Activated CD4-positive, alpha-beta T cell treated with anti-CD3 and anti-CD28 coated beads, Interleukin-2, amount 50 U/mL, for 16 hours (primary cell): ENCODE data around the gene CTIF.
"Not testable (repeated sequence)": the region's sequence is repeated elsewhere in the genome, so short reads cannot be mapped to it uniquely, and the experiment has no call there.

ENCODE experiments used
- DNase-seq: peaks from one replicate; pipeline ENCODE4 v3.0.0-alpha.2; 2020

The CTIF gene

DNA sequence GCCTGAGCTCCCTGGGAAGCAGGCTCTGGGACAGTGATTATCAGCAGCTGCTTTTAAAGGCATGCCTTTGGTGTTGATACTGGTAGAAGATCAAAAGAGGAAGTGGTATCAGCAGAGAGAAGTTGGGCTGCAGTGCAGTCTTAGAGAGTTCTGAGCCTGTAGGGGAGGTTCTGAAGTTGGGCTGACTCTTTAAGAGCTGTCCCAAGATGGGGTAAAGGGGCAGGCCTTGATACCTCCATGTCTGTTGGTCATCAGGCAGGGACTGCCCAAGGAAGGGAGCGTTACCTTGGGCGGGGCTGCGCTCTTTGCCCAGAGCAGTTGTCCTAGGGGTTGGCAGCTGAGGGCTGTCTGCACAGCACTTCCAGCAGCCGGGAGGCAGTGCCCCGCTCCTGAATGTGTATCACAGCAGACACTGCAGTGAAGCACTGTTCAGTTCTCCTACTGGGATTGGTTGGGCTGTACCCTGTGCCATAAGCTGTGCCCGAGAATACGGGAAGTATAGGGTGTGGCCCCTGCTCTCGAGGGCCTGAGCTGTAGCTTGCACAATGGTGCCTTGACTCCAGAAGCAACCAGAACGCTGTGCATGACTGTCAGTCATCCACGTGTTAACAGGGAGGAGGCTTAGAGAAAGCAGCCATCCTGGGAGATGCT, 177.0 kb downstream of the CTIF start:
- no peak for DNase-seq

DNA sequence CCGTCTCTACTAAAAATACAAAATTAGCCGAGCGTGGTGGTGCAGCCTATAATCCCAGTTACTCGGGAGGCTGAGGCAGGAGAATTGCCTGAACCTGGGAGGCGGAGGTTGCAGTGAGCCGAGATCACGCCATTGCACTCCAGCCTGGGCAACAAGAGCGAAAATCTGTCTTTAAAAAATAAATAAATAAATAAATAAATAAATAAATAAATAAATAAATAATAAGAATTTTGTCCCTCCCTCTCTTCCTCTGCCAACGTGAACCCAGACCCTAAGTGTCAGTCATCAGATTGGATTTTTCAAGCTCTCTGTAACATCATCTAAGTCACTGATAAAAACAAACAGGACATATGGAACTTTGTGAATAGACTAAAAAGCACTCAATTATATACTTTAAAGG, 178.4 kb downstream of the CTIF start:
- not testable (repeated sequence) for DNase-seq

DNA sequence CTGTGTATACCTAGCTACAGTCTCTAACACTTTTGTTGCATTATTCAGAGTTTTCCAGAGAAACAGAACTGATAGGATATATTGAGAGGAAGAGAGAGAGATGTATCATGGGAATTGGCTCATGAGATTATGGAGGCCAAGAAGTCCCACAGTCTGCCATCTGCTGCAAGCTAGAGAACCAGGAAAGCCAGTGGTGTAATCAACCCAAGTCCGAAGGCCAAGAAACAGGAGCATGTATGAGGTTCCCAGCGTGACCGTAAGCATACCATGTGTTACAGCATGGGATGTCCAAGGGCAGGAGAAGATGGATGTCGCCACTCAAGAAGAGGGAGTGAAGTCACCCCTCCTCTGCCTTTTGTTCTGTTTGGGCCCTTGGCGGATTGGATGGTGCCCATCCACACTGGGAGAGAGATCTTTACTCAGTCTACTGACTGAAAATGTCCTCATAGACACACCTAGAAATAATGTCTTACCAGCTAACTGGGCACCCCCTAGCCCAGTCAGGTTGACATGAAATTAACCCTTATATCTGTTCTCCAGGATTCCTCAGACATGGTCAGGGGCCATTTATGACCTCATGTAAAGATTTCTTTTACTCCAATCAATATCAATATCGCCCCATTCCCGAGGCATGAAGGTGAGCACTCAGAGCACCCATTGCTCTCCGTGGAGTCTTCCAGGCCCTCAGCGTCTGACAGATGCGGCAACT, 179.6 kb downstream of the CTIF start:
- no peak for DNase-seq

GRCh38 chr18:48719388-48719787, 180.6 kb downstream of the CTIF start:
- DNase-seq: no peak

GRCh38 chr18:48719974-48720654, 181.3 kb downstream of the CTIF start:
- no peak for DNase-seq

- DNase-seq: no peak
These were observed 181.8 kb downstream of the CTIF start for GRCh38 chr18:48720655-48721025.

GRCh38 chr18:48721312-48721711, 182.5 kb downstream of the CTIF start:
- no peak for DNase-seq

GRCh38 chr18:48723016-48723415, 184.2 kb downstream of the CTIF start:
- DNase-seq: no peak

DNA sequence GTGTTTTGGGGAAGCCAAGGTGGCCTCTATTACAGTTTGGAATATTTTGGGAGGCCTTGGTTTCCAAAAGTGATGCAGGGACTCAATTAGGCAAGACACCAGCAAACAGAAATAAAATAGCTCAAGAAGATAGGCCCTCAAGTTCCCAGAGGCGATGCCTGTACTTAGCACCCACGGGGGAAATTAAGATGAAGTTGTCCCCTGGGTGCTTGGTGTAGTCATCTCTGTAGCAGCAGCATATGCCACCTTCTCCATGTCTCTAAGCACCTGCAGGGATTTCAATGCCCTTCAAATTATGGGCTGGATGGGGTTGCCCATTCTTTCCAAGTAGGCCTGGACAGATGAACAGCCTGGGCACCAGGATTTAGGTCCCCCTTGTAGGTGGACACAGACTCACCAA, 185.0 kb downstream of the CTIF start:
- DNase-seq: no peak

DNA sequence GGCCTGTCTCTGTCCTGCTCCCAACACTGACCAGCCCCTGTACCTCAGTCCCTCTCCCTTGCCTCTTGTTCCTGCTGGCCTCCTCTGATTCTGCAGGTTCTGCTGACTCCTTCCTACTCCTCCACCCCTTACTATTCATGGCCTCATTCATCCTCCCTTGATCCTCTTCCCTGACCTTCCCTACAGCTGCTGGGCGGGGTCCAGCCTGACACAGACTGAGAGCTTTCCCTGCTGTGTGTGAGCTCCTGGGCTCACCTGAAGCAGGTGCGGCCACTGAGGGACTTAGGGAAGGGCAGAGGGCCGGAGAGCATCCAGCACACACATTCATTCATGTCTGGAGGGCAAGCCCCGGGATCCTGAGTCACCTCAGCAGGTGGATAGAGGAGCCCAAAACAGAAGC, 185.6 kb downstream of the CTIF start:
- DNase-seq: no peak

DNA sequence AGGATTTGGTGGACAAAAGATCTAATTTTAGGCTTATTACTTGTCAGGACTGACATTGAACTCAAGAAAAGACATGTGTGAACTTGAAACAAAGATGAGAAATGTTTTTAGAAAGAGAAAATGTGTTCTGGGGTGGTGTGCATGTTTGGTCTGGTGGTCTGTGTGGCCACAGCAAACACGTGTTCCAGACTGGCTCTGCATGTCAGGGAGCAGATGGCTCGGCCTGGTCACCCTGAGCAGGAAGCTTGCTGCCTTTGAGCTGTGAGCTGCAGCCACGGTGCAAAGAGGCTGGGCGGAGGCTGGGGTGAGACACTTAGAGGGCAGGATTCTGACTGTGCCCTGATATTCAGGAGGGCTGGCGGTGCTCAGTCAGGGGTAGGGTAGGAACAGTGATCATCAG, 186.1 kb downstream of the CTIF start:
- no peak for DNase-seq

DNA sequence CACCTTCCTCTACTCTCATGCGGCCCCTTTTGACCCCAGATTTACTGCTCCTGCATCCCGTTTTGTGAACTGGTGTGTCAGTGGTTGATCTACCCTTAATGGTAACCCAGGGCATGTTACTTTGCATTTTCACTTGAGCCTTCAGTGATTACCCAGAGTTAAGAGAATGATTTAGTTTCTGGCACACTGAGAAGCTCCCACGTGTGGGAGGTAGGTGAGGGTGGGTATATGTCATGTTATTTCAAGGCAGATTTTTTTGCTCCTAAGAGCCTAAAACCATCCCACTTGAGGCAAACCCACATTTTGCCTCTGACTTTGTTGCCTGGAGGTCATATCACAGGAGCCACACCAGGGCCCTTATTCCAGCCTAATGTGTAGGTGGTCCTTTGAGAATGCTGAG, 186.7 kb downstream of the CTIF start:
- DNase-seq: no peak

GRCh38 chr18:48727681-48728080, 188.8 kb downstream of the CTIF start:
- DNase-seq: no peak

DNA sequence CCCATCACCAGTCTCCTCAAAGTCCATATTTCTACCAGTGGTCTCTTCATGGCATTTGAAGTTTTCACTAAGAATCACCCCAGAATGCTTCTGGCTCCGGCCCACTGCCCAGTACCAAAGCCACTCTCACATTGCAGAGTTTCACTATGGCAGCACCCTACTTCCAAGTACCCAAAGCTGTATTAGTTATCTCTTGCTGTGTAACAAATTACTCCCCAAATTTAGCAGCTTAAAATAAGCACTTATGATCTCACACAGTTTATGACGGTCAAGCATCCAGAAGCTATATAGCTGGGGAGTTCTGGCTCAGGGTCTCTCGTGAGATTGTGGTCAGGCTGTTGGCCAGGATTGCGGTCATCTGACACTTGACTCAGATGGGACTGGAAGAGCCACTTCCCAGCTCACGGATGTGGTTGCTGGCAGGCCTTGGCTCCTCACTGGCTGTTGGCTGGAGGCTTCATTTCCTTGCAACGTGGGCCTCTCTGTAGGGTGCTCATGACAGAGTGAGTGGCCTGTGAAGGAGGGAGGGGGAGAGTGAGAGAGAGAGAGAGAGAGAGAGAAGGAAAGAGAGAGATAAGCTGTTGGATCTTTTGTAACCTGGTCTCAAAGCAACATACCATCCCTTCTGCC, 189.5 kb downstream of the CTIF start:
- DNase-seq: no peak

- no peak for DNase-seq
These were observed 190.6 kb downstream of the CTIF start for GRCh38 chr18:48729404-48729803.

DNA sequence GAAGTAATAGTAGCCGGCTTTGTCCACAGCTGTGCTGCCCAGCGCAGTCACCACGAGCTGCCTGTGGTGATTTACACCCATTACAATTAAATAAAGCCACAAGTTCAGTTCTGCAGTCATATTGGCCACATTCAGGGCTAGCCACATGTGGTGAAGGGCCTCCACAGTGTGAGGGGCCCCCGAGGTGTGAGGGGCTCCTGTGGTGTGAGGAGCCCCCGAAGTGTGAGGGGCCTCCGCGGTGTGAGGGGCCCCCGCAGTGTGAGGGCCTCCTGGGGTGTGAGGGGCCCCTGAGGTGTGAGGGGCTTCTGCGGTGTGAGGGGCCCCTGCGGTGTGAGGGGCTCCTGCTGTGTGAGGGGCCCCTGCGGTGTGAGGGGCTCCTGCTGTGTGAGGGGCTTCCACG, 191.2 kb downstream of the CTIF start:
- DNase-seq: no peak

DNA sequence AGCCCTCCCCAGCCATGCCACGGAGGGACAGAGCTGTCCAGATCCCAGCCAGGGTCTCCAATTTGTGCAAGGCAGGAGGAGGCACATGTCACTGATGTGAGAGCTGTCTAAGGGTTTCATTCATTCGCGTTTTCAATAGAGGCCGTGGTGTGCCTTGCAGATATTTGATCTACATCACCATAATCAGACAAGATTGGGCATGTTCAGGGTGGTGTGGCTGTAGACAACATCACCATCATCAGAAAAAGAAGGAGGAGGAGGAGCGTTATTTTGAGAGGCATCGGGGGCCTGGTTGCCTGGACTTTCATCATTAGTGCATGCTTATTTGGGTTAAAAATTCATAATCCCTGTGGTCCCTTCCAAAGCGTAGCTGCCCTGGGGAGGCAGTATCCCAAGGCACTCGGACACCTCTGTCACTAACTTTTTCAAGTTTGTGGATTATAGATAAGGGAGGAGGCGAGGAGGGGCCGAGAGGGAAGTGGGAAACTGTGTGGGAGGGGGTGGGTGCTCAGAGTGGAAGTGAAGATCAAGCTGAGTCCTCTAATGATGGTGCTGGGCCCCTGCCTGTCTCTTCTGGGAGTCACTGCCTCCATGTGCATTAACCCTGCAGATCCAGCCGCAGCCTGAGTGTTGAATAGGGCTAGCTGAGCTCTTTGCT, 194.1 kb downstream of the CTIF start:
- DNase-seq: no peak

DNA sequence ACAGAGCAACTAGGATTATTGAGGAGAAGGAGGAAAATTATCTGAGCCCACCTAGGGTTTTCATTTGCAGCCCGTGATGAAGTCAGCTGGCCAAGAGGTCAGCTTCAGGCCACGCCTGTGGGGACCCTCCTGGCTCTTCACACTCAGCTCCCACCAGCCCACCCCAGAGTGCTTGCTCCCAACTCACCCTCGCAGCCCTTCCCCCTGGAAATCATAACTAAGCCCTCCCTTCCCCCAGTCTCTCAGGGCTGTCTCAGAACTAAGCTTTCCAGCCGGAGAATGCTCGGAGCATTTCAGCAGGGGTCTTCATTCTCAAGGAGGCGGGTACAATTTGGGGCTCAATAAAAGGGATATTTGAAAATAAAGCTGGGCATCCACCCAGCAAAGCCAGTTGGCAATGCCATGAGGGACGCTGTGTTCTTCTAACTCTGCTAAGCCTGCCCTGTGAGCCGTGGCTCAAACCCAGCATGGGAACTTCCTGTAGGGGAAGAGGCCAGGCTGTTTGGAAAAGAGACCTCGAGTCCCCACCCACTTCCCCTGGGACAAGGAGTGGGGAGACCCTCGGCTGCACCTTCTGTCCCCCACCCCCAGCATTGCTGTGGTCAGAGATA, 194.9 kb downstream of the CTIF start:
- DNase-seq: no peak

- DNase-seq: no peak
These were observed 195.6 kb downstream of the CTIF start for GRCh38 chr18:48734460-48734859.

DNA sequence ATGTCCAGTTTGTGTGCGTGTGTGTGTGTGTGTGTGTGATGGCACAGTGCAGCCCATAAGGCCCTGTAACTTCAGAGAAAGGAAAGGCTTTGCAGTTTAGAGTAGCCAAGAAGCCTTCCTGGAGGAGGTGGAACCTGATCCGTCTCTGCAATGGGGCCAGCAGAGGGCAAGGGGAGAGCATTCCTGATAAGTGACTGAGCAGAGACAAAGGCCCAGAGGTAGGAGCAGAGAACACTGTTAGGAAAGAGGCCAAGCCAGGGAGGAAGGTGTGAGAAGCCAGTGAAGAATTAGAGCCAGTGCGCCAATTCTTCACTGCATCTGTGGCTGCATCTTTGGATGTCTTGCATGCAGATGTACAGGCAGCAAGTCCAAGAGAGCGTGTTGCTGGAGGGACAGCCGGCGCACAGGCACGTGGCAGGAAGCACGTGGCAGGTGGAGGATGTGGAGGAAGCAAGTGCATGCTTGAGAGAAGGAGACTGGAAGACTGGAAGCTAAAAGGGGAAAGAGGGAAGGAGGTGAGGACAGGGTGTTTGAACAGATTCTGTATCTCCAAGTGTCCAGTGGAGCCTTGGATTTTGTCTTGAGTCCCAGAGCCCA, 196.3 kb downstream of the CTIF start:
- no peak for DNase-seq

- no peak for DNase-seq
These were observed 196.9 kb downstream of the CTIF start for GRCh38 chr18:48735681-48736255.
